IPS-15b (cell line): Measurements from ENCODE around the gene SPTLC2.
"Not testable (repeated sequence)": the region's sequence is repeated elsewhere in the genome, so short reads cannot be mapped to it uniquely, and the experiment has no call there.

ENCODE experiments used
- H3K27me3 ChIP-seq: one replicate; pipeline ENCODE4 v1.6.1; 2013; ENCODE audit warnings: low read length; ENCODE audit not compliant: control insufficient read depth, insufficient read depth
- H3K36me3 ChIP-seq: one replicate; pipeline ENCODE4 v1.6.1; 2013; ENCODE audit warnings: low read length; ENCODE audit not compliant: control insufficient read depth, insufficient read depth
- H3K4me1 ChIP-seq: one replicate; pipeline ENCODE4 v1.6.1; 2013; ENCODE audit warnings: mild to moderate bottlenecking, low read length; ENCODE audit not compliant: control insufficient read depth, insufficient read depth
- H3K4me3 ChIP-seq: one replicate; pipeline ENCODE4 v1.5.1; 2013; ENCODE audit warnings: low read depth, low read length
- H3K9ac ChIP-seq: one replicate; pipeline ENCODE4 v1.6.1; 2013; ENCODE audit warnings: low read depth, mild to moderate bottlenecking, low read length
- H3K9me3 ChIP-seq: one replicate; pipeline ENCODE4 v1.6.1; 2013; ENCODE audit warnings: mild to moderate bottlenecking, low read length; ENCODE audit not compliant: control insufficient read depth, insufficient read depth

Gene SPTLC2

GRCh38 chr14:77559381-77559780, 57.1 kb downstream of the SPTLC2 start:
- Histone ChIP-seq H3K4me3 (no peak overlapping the region), H3K36me3 (peaks cover 4% of the 10 kb centered on the region), H3K4me1 (no peaks in the 10 kb centered on the region), H3K9ac (no peak overlapping the region), H3K27me3 (no peaks in the 10 kb centered on the region), H3K9me3 (no peaks in the 10 kb centered on the region)

GRCh38 chr14:77557391-77557790, 59.0 kb downstream of the SPTLC2 start:
- no peak overlapping the region for H3K9ac ChIP-seq
- H3K4me1 ChIP-seq, result no peaks in the 10 kb centered on the region
- H3K36me3 ChIP-seq, result peaks cover 4% of the 10 kb centered on the region
- no peaks in the 10 kb centered on the region for H3K9me3 ChIP-seq
- no peaks in the 10 kb centered on the region for H3K27me3 ChIP-seq
- H3K4me3 ChIP-seq, result no peak overlapping the region

- H3K36me3 ChIP-seq, result peaks cover 4% of the 10 kb centered on the region
- H3K27me3 ChIP-seq, result no peaks in the 10 kb centered on the region
- no peak overlapping the region for H3K4me3 ChIP-seq
- no peaks in the 10 kb centered on the region for H3K9me3 ChIP-seq
- no peak overlapping the region for H3K9ac ChIP-seq
- H3K4me1 ChIP-seq, result no peaks in the 10 kb centered on the region
Measured at GRCh38 chr14:77556946-77557345, 59.5 kb downstream of the SPTLC2 start.

- Histone ChIP-seq H3K4me3 (no peak overlapping the region), H3K9me3 (no peaks in the 10 kb centered on the region), H3K4me1 (no peaks in the 10 kb centered on the region), H3K36me3 (peaks cover 4% of the 10 kb centered on the region), H3K9ac (no peak overlapping the region), H3K27me3 (no peaks in the 10 kb centered on the region)
Measured at GRCh38 chr14:77554816-77555599, 61.4 kb downstream of the SPTLC2 start.

- H3K9ac ChIP-seq, result no peak overlapping the region
Measured at GRCh38 chr14:77554207-77554606, 62.2 kb downstream of the SPTLC2 start.

GRCh38 chr14:77549451-77549850, 67.0 kb downstream of the SPTLC2 start:
- H3K4me3 ChIP-seq, result no peak overlapping the region
- no peaks in the 10 kb centered on the region for H3K4me1 ChIP-seq
- H3K9me3 ChIP-seq, result no peaks in the 10 kb centered on the region
- peaks cover 20% of the 10 kb centered on the region for H3K36me3 ChIP-seq
- no peaks in the 10 kb centered on the region for H3K27me3 ChIP-seq
- no peak overlapping the region for H3K9ac ChIP-seq

More at GRCh38 chr14:77554207-77554606, 62.2 kb downstream of the SPTLC2 start:
- no peaks in the 10 kb centered on the region for H3K9me3 ChIP-seq
- H3K4me3 ChIP-seq, result no peak overlapping the region
- H3K4me1 ChIP-seq, result no peaks in the 10 kb centered on the region
- H3K36me3 ChIP-seq, result peaks cover 9% of the 10 kb centered on the region
- H3K27me3 ChIP-seq, result no peaks in the 10 kb centered on the region

GRCh38 chr14:77547512-77548180, 68.8 kb downstream of the SPTLC2 start:
- peaks cover 24% of the 10 kb centered on the region for H3K36me3 ChIP-seq
- no peaks in the 10 kb centered on the region for H3K9me3 ChIP-seq
- H3K27me3 ChIP-seq, result no peaks in the 10 kb centered on the region
- no peak overlapping the region for H3K4me3 ChIP-seq
- no peaks in the 10 kb centered on the region for H3K4me1 ChIP-seq
- H3K9ac ChIP-seq, result no peak overlapping the region

- H3K9ac ChIP-seq, H3K4me1 ChIP-seq, H3K9me3 ChIP-seq, H3K27me3 ChIP-seq, H3K4me3 ChIP-seq: not testable (repeated sequence)
- peaks cover 20% of the 10 kb centered on the region for H3K36me3 ChIP-seq
Measured at GRCh38 chr14:77545171-77545570, 71.3 kb downstream of the SPTLC2 start.

GRCh38 chr14:77544571-77544970, 71.9 kb downstream of the SPTLC2 start:
- Histone ChIP-seq H3K4me1 (no peaks in the 10 kb centered on the region), H3K36me3 (peaks cover 18% of the 10 kb centered on the region), H3K27me3 (no peaks in the 10 kb centered on the region), H3K4me3 (no peak overlapping the region), H3K9me3 (no peaks in the 10 kb centered on the region), H3K9ac (no peak overlapping the region)

- Histone ChIP-seq H3K27me3 (no peaks in the 10 kb centered on the region), H3K36me3 (peaks cover 11% of the 10 kb centered on the region), H3K9ac (no peak overlapping the region), H3K4me1 (no peaks in the 10 kb centered on the region), H3K9me3 (no peaks in the 10 kb centered on the region), H3K4me3 (no peak overlapping the region)
Measured at GRCh38 chr14:77543637-77544334, 72.7 kb downstream of the SPTLC2 start.

- Histone ChIP-seq H3K36me3 (peaks cover 6% of the 10 kb centered on the region), H3K9ac (no peak overlapping the region), H3K27me3 (no peaks in the 10 kb centered on the region), H3K9me3 (no peaks in the 10 kb centered on the region), H3K4me1 (no peaks in the 10 kb centered on the region), H3K4me3 (no peak overlapping the region)
Measured at GRCh38 chr14:77543240-77543551, 73.2 kb downstream of the SPTLC2 start.
